Panc1 (cell line): ENCODE results near the gene CUL9. TPM values are rescaled to one million over a fixed set of nuclear protein-coding genes. Genes with fewer than 3 reads are reported as not detected.

Experiments used
- ATAC-seq: fragments of 200-7000 bp; cut with Tn5 transposase; 2 replicates; pipeline ENCODE4 v1.9.1; 2020; ENCODE audit warnings: mild to moderate bottlenecking, moderate library complexity
- BruUV-seq: library from RNA; stranded (reverse); fragments of 400-500 nt; replicated peaks from 2 replicates; lab custom pipeline; 2021; lab: Mats Ljungman, UMichigan
- CTCF ChIA-PET: fragments of 300-600 bp; sonication (Branson Sonifier 250); formaldehyde crosslinking; loops from one replicate; lab custom pipeline; 2022; ENCODE audit warnings: antibody characterized with exemption; lab: Charles Lee
- POLR2A ChIA-PET: fragments of 300-600 bp; sonication (Branson Sonifier 250); formaldehyde crosslinking; loops from one replicate; lab custom pipeline; 2022; ENCODE audit warnings: antibody characterized with exemption; lab: Charles Lee
- DNase-seq: peaks from one replicate; pipeline ENCODE4 v3.0.0-alpha.2; 2010; ENCODE audit warnings: low read depth, low spot score
- H3K27ac ChIP-seq: 2 replicates; pipeline ENCODE4 v1.5.1; 2011; ENCODE audit warnings: mild to moderate bottlenecking, low read length, inconsistent platforms
- H3K27me3 ChIP-seq: fragments of 200-500 bp; sonication (Bioruptor generic); 2 replicates; pipeline ENCODE4 v1.6.0; 2014; ENCODE audit warnings: low read length, inconsistent platforms; ENCODE audit not compliant: control insufficient read depth, insufficient read depth
- H3K36me3 ChIP-seq: fragments of 200-500 bp; sonication (Bioruptor generic); 2 replicates; pipeline ENCODE4 v1.5.1; 2014; ENCODE audit warnings: inconsistent platforms, mild to moderate bottlenecking, low read length, moderate library complexity; ENCODE audit not compliant: control insufficient read depth, insufficient read depth
- H3K4me1 ChIP-seq: 2 replicates; pipeline ENCODE4 v1.5.1; 2011; ENCODE audit warnings: inconsistent platforms, mild to moderate bottlenecking, low read length, moderate library complexity; ENCODE audit not compliant: control insufficient read depth, insufficient read depth
- H3K4me3 ChIP-seq, 2 experiments: 2 replicates each; pipeline ENCODE4 v1.5.1; 2011 to 2012; ENCODE audit warnings: low read depth in 2 of 2, low read length in 2 of 2, mild to moderate bottlenecking in 2 of 2, inconsistent platforms in 1 of 2, moderate library complexity in 1 of 2
- H3K9me3 ChIP-seq: fragments of 200-500 bp; sonication (Bioruptor generic); 2 replicates; pipeline ENCODE4 v1.5.1; 2014; ENCODE audit warnings: low read depth, mild to moderate bottlenecking, inconsistent platforms, low read length, moderate library complexity; ENCODE audit not compliant: control insufficient read depth, insufficient read depth
- CTCF ChIP-seq: fragments of 450-650 bp; IDR thresholded peaks from 2 replicates; pipeline ENCODE4 v1.5.1; 2017; ENCODE audit warnings: mild to moderate bottlenecking
- POLR2AphosphoS5 ChIP-seq: IDR thresholded peaks from 2 replicates; pipeline ENCODE4 v1.6.1; 2012; ENCODE audit warnings: mild to moderate bottlenecking, low read depth, low read length, moderate library complexity
- SIN3A ChIP-seq: IDR thresholded peaks from 2 replicates; pipeline ENCODE4 v1.6.1; 2012; ENCODE audit warnings: low read depth, mild to moderate bottlenecking, low read length, moderate library complexity, borderline replicate concordance; ENCODE audit not compliant: insufficient read depth
- TCF7L2 ChIP-seq: IDR thresholded peaks from 2 replicates; pipeline ENCODE4 v1.6.1; 2011; ENCODE audit warnings: mild to moderate bottlenecking, low read depth, low read length, inconsistent platforms
- in situ Hi-C: cut with HindIII; loops from 2 replicates; pipeline ENCODE4 v1.10.0; 2016; ENCODE audit warnings: low sequenced_read_pairs, low pct_unique_long_range_greater_than_20kb
- intact Hi-C: fragments of 100-400 bp; cut with micrococcal nuclease; formaldehyde crosslinking; loops from one replicate; pipeline ENCODE4 v1.10.0; 2022; ENCODE audit not compliant: unreplicated experiment
- total RNA-seq: library from RNA; stranded (reverse); gene quantifications from one replicate; pipeline ENCODE4 v1.2.1, GENCODE V29; 2021; ENCODE audit not compliant: unreplicated experiment
- TF ChIP-seq, protein P1 (sequence below), 2 experiments: IDR thresholded peaks; 2 replicates each; pipeline ENCODE4 v1.6.1; 2011 to 2012; ENCODE audit warnings: low read depth in 2 of 2, control low read depth in 1 of 2, low read length in 1 of 2, mild to moderate bottlenecking in 1 of 2, moderate library complexity in 1 of 2; ENCODE audit not compliant: insufficient read depth in 1 of 2

CUL9 gene
- total RNA-seq, 1 experiment from 2014 or later = 54.3 TPM

DNA sequence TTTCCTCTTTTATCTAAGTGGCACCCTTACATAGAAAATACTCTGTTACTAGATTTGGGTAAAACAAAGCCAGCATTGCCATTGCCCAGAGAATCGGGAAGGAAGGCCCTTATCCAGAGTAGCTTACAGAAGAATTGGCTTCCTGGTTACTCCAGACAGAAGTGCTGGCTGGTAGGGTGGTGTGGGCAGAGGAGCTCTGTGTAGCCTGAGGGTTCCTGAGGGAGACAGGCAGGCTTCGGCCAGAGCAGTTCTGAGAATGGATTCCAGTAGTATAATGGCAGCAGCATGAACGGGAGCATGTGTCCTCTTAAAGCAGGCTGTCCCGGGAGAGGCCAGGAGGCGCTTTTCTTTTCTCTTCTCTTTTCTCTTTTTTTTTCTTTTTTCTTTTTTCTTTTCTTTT is 11.9 kb downstream of the CUL9 start:
- H3K27ac ChIP-seq = no peak overlapping the region
- CTCF ChIA-PET = no interaction called here
- BruUV-seq = no TSS peak
- H3K4me3 ChIP-seq = no peak overlapping the region
- in situ Hi-C loops = no loop called here
- H3K9me3 ChIP-seq = no peaks in the 10 kb centered on the region
- no peaks in the 10 kb centered on the region for H3K27me3 ChIP-seq
- intact Hi-C loops = no loop called here
- peaks cover 6% of the 10 kb centered on the region; the same call in 1 of the 2 replicates for H3K36me3 ChIP-seq
- H3K4me1 ChIP-seq = no peaks in the 10 kb centered on the region
- DNase-seq (no peak), ATAC-seq (no peak)
- POLR2A ChIA-PET = no interaction called here
- TF ChIP-seq SIN3A = no peak
- no peak for TF ChIP-seq POLR2AphosphoS5
- no peak for TF ChIP-seq CTCF
- TF ChIP-seq TCF7L2 = no peak
- TF ChIP-seq, protein P1, sequence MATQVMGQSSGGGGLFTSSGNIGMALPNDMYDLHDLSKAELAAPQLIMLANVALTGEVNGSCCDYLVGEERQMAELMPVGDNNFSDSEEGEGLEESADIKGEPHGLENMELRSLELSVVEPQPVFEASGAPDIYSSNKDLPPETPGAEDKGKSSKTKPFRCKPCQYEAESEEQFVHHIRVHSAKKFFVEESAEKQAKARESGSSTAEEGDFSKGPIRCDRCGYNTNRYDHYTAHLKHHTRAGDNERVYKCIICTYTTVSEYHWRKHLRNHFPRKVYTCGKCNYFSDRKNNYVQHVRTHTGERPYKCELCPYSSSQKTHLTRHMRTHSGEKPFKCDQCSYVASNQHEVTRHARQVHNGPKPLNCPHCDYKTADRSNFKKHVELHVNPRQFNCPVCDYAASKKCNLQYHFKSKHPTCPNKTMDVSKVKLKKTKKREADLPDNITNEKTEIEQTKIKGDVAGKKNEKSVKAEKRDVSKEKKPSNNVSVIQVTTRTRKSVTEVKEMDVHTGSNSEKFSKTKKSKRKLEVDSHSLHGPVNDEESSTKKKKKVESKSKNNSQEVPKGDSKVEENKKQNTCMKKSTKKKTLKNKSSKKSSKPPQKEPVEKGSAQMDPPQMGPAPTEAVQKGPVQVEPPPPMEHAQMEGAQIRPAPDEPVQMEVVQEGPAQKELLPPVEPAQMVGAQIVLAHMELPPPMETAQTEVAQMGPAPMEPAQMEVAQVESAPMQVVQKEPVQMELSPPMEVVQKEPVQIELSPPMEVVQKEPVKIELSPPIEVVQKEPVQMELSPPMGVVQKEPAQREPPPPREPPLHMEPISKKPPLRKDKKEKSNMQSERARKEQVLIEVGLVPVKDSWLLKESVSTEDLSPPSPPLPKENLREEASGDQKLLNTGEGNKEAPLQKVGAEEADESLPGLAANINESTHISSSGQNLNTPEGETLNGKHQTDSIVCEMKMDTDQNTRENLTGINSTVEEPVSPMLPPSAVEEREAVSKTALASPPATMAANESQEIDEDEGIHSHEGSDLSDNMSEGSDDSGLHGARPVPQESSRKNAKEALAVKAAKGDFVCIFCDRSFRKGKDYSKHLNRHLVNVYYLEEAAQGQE (IDR thresholded peaks at IDR 0.05; ENCODE audit: insufficient read depth in 1 of 2, low read depth in 2 of 2, low read length in 1 of 2) = no peak

DNA sequence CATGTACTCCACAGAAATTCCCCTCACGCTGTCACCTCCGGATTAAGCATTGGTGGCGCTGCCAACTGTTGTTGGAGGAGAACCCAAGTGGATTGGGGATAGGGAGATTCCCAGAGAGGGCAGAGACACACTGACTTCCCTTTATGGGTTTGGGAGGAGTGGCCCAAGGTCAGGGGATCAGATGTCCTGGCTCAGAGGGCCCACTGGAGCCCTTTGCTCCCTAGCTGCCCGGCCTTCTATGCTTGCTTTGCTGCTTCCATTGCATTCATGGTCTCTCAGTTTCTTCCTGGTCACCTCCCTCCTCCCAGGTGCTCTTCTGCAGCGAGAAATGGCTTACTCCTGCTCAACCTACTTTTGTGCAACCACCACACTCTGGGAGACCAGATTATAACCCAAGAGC is 14.3 kb downstream of the CUL9 start:
- no peaks in the 10 kb centered on the region; the same call in 1 of the 2 replicates for H3K36me3 ChIP-seq
- no peaks in the 10 kb centered on the region for H3K4me1 ChIP-seq
- H3K27ac ChIP-seq = no peak overlapping the region
- DNase-seq (no peak), ATAC-seq (no peak)
- ChIA-PET POLR2A (no interaction called here), CTCF (no interaction called here)
- in situ Hi-C loops = no loop called here
- no TSS peak for BruUV-seq
- H3K9me3 ChIP-seq = no peaks in the 10 kb centered on the region
- no peaks in the 10 kb centered on the region for H3K27me3 ChIP-seq
- TF ChIP-seq POLR2AphosphoS5 (no peak), TCF7L2 (no peak), SIN3A (no peak), CTCF (no peak)
- TF ChIP-seq, protein P1 (IDR thresholded peaks at IDR 0.05; ENCODE audit: insufficient read depth in 1 of 2, low read depth in 2 of 2, low read length in 1 of 2) = no peak
- intact Hi-C loops = no loop called here
- H3K4me3 ChIP-seq = no peak overlapping the region
